ENCODE results near the gene CNPY1.

DNA sequence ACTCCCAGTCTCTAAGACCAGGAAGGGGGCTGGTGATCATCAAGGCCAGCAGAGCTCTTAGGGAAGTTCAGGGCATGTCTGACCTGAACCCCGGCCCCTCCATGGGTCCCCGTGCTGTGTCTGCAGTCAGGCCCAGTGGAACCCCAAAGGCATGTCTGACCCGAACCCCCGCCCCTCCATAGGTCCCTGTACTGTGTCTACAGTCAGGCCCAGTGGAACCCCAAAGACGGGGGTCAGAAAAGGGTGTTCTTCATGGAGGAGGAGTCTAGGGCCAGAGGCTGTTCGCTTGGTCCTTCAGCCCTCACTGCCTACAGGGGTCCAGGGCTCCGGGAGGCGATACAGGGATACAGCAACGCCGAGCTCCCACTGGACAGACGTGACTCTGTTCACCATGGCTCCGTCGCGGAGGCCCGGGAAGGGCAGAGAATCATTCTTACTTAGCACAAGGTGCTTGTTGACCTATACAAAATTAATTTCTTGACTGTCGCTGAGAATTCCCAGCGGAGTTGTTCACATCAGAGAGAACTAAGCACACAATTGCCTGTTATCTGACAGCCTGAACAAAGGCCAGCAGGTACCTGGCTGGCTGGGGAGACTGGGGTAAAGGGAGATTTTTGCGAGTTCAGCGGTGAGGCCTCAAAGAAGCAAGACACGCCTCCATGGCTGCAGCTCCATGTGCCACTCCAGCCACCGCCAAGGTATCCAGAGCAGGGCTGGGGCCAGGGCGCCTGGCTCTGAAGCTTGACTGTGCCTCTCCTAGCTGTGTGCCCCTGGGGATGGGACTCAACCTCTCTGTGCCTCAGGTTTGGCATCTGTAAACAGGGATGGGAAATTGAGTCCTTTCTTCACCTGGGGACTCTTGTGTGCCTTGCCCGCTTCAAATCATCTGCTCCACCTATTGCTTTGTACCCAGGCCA lies 61.6 kb downstream of the CNPY1 start:
- TF ChIP-seq, protein P1, sequence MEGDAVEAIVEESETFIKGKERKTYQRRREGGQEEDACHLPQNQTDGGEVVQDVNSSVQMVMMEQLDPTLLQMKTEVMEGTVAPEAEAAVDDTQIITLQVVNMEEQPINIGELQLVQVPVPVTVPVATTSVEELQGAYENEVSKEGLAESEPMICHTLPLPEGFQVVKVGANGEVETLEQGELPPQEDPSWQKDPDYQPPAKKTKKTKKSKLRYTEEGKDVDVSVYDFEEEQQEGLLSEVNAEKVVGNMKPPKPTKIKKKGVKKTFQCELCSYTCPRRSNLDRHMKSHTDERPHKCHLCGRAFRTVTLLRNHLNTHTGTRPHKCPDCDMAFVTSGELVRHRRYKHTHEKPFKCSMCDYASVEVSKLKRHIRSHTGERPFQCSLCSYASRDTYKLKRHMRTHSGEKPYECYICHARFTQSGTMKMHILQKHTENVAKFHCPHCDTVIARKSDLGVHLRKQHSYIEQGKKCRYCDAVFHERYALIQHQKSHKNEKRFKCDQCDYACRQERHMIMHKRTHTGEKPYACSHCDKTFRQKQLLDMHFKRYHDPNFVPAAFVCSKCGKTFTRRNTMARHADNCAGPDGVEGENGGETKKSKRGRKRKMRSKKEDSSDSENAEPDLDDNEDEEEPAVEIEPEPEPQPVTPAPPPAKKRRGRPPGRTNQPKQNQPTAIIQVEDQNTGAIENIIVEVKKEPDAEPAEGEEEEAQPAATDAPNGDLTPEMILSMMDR (IDR thresholded peaks at IDR 0.05; ENCODE audit: poor library complexity) = no peak
- no peak for TF ChIP-seq EZH2phosphoT487 (IDR thresholded peaks at IDR 0.05; ENCODE audit: low read depth, severe bottlenecking, unreplicated experiment)
- TF ChIP-seq EZH2 (IDR thresholded peaks at IDR 0.05; ENCODE audit: borderline replicate concordance) = no peak

Data from hepatocyte (in vitro differentiated cells).